Liver (tissue), 3 donors: ENCODE results near the gene TEX14.

ENCODE experiments used
- CTCF ChIP-seq: fragments of 150-350 bp; IDR thresholded peaks from 2 replicates; pipeline ENCODE4 v1.5.1; 2017; ENCODE audit warnings: improper control_type of control experiment, low read depth, low read length; ENCODE audit not compliant: missing input control
- EGR1 ChIP-seq, 2 donors: IDR thresholded peaks; 2 replicates each; pipeline ENCODE4 v1.6.1; 2016 to 2018; ENCODE audit warnings: antibody characterized with exemption in 2 of 2, low read depth in 2 of 2
- FOXA1 ChIP-seq: IDR thresholded peaks from 2 replicates; pipeline ENCODE4 v1.6.1; 2016; ENCODE audit warnings: antibody characterized with exemption
- RAD21 ChIP-seq, 2 donors: IDR thresholded peaks; 2 replicates each; pipeline ENCODE4 v1.6.1; 2016; ENCODE audit warnings: antibody characterized with exemption in 2 of 2, mild to moderate bottlenecking in 2 of 2
- SP1 ChIP-seq: IDR thresholded peaks from 2 replicates; pipeline ENCODE4 v1.6.1; 2018; ENCODE audit warnings: antibody characterized with exemption, mild to moderate bottlenecking
- YY1 ChIP-seq: IDR thresholded peaks from 2 replicates; pipeline ENCODE4 v1.6.1; 2016; ENCODE audit warnings: antibody characterized with exemption, mild to moderate bottlenecking
- donor health status: healthy.
- donor health status: healthy.

- TF ChIP-seq CTCF (no peak), FOXA1 (peak; percentile 89), YY1 (peak; percentile 77), RAD21 (IDR thresholded peaks at IDR 0.05) (peak in 1 of 2 donors; percentile 63), SP1 (peak; percentile 93), EGR1 (IDR thresholded peaks at IDR 0.05; ENCODE audit: low read depth in 2 of 2) (peak in 1 of 2 donors; percentile 81)
Measured at GRCh38 chr17:58658804-58659713, 32.8 kb downstream of the TEX14 start.
